Limb (tissue), 2 donors: ENCODE measurements around the gene ATAD3C.
A peak's percentile ranks its signal among the peaks of the same experiment; 100 is the strongest.
"Not testable (repeated sequence)": the region's sequence is repeated elsewhere in the genome, so short reads cannot be mapped to it uniquely, and the experiment has no call there.

Experiments used
- DNase-seq, 2 donors: peaks; one replicate each; pipeline ENCODE4 v3.0.0-alpha.2; 2016; ENCODE audit errors: extremely low spot score in 2 of 2

ATAD3C gene, protein sequence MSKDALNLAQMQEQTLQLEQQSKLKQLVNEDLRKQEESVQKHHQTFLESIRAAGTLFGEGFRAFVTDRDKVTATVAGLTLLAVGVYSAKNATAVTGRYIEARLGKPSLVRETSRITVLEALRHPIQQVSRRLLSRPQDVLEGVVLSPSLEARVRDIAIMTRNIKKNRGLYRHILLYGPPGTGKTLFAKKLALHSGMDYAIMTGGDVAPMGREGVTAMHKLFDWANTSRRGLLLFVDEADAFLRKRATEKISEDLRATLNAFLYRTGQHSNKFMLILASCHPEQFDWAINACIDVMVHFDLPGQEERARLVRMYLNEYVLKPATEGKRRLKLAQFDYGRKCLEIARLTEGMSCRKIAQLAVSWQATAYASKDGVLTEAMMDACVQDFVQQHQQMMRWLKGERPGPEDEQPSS

DNA sequence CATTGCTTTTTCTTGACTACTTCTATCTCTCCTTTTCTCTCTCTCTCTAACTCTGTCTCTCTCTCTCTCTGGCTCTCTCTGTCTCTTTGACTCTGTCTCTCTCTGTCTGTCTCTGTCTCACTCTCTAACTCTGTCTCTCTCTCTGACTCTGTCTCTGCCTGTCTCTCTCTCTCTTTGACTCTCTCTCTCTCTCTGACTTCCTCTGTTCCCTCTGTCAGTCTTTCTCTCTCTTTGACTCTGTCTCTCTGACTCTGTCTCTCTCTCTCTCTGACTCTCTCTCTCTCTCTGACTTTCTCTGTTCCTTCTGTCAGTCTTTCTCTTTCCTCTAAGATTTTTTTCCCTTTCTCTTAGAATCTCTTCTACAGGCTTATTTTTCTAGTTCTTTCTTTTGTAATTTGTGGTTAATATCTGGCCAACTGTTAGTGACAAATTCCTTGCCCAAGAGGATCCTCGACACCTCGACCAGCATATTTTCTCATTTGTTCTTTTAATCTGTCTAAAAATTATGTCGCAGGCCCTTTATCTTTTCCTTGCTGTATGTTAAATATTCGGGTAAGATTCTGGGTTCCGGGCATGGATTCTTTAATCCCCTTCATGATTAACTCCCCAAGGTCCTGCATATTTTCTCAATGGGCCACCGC, at the start of gene ATAD3C:
Gene ATAD3C (plus strand): TSS at position 591 of the 641 bp plus-strand sequence. CDS start 995 bp downstream, outside the sequence.
- DNase-seq = no peak

DNA sequence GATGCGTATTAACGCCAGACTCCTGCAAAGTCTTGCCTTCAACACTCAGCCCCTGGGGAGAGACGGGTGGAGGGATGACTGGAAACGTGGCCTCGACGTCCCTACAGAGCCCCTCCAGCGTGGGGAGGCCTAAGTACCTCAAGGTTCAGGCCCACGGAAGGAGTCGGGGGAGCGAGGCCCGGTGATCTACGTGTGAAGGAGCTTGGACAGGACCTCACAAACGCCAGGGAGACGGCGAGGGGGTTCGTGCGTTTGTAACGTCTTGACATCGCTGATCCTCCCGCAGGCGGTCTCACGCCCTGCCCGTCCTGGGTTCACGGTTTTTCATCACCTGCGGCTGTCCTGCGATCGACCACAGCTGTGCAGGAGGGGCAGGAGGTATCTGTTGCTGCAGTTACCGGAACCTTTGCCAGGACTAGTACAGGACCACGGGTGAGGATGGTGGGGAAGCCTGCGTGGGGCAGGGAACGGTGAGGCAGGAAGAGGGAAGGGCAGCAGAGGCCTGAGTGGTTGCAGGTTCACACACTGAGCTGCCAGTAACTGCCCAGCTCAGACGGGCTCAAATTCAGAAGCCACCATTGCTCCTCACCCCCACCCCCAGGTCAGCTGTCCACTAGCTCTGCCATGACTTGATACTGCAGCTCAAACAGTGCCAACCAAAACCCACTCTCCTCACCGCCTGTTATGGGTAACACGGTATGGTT, 49.5 kb upstream of the ATAD3C start:
- no peak for DNase-seq

DNA sequence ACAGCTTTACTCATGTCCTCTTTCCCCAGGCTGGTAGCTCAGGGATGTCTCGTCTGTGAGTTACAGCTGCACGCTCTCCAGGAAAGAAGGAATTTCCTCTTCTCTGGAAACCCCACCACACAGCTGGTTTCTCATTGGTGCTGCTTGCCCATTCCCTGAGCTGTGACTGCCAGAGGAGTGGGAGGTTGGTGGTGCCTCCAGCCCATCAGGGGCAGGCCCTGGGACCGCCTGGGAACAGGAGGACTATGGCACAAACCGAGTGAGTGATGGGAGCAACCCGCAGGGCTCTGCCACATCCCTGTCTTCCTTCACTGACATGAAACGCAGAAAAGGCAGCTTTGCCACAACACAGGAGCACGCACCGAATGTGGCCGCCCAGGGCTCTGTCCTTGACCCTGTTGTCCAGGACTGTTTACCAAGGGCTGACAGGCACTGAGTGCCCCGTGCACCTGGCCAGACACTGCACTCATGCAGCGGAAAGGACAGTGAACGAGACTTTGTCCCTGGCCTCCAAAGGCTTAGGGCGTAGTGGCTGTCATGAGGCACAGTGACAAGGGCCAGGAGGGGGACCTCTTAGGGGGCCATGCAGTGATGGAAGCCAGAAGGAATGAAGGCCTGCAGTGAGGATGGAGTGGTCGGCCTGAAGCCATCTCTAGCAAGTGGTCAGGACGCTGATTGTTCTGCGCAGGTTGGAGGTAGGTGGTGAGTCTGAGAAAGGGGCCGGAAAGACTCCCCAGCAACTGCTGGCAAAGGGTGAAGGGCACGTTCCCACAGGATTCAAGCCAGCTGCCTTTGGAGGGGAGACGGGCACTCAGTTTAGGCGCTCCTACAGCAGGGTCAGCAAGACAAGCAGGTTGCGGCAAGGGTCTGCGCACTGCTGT, 48.7 kb upstream of the ATAD3C start:
- no peak for DNase-seq

DNA sequence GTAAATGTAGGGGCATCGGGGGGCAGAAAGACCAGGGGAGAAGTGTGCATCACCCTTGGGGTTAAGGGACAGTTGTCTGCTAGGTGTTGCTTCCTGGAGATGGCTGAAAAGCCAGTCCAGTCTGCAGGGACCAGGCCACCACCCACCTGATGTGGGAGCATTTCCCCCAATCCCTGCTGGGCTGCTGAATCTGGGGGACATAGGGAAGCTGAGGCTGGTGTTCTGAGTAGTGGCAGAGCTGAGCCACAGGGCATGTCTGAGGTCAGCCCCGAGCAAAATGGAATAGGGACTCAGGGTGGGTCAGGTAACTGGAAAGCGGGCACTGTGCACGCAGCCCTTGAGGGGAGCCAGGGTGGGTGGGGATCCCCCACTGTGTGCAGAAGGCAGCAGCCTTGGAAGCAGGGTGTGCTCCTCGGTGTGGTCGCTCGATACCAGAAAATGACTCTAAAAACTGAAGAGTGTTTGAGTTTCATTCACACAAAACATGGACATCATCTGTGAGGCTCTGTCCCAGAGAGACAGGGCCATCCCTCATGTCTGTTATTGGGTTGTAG, 48.0 kb upstream of the ATAD3C start:
- DNase-seq = no peak

DNA sequence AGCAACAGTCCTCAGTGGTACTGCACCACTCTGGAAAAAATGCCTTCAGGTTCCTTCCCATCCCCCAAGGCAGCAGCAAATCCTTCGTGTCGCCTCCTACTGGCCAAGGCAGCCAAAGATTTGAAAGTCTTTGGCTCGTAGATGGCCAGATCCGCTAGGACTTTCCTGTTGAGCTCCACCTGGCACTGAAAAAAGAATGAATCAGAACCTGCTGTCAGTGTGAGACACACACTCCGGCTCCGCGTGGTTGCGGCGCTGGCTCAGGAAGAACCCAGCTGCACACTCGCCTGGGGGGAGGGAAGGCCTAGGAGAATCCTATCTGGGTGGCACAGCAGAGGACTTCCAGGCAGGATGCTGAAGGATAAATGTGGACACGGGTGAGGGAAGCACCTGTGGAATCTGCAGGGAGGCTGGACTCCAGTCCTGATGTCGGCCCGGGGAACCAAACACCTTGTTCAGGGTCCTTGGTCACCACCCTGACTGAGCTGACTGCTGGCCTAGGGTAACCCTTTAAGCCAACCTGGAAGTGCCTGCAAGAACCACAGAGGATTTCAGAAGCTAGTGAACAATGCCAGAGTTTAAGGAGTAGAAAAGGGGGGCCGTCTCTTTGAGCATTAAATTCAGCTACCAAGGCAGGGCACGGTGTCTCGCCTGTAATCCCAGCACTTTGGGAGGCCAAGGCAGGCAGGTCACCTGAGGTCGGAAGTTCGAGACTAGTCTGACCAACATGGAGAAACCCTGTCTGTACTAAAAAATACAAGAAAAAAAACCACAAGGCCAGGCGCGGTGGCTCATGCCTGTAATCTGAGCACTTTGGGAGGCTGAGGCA, 47.2 kb upstream of the ATAD3C start:
- DNase-seq = no peak

DNA sequence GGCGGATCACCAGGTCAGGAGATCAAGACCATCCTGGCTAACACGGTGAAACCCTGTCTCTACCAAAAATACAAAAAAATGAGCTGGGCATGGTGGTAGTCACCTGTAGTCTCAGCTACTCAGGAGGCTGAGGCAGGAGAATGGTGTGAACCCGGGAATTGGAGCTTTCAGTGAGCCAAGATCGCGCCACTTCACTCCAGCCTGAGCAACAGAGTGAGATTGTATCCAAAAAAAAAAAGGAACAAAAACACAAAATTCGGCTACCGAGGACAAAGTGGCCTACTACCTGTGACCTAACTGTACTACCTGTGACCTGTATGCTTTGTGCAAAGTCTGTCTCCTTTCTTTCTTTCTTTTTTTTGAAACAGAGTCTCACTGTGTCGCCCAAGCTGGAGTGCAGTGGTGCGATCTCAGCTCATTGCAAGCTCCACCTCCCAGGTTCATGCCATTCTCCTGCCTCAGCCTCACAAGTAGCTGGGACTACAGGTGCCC, 46.5 kb upstream of the ATAD3C start:
- not testable (repeated sequence) for DNase-seq

DNA sequence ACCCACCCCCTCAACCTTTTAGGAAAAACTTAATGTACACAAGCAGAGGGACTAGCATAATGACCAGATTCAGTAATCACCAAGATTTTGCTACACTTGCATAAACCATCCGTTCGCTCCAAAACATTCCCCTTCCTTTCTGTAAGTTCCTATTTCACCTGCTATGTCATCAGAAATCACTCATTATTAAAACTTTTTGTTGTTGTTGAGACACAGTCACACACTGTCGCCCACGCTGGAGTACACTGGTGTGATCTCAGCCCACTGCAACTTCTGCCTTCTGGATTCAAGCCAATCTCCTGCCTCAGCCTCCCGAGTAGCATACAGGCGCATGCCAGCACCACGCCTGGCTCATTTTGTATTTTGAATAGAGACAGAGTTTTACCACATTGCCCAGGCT, 45.8 kb upstream of the ATAD3C start:
- DNase-seq = no peak

DNA sequence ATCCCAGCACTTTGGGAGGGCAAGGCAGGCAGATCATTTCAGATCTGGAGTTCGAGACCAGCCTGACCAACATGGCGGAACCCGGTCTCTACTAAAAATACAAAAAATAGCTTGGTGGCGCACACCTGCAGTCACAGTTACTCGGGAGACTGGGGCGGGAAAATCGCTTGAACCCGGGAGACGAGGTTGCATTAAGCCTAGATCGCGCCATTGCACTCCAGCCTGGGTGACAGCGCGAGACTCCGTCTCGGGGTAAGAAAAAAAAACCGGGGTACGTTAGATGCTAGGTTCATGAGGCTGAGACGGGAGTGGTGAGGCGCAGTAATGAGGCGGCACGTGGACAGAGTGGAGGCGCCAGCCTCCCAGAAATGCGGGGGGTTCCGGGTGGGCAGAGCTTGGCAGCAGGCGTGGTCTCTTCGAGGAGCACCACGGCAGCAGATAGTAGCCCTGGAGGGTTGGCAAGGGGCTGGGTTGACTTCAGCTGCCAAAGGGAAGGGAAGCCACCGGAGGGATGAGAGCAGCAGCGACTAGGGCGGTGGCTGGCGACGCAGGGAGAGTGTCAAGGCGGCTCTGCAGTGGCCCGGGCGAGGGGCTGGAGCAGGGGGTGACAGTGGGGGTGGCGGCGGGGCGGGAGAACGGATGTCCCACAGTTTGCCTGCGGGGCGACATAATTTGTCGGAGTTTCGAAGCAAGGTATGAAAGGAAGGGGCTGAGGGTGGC, 43.2 kb upstream of the ATAD3C start:
- no peak for DNase-seq

DNA sequence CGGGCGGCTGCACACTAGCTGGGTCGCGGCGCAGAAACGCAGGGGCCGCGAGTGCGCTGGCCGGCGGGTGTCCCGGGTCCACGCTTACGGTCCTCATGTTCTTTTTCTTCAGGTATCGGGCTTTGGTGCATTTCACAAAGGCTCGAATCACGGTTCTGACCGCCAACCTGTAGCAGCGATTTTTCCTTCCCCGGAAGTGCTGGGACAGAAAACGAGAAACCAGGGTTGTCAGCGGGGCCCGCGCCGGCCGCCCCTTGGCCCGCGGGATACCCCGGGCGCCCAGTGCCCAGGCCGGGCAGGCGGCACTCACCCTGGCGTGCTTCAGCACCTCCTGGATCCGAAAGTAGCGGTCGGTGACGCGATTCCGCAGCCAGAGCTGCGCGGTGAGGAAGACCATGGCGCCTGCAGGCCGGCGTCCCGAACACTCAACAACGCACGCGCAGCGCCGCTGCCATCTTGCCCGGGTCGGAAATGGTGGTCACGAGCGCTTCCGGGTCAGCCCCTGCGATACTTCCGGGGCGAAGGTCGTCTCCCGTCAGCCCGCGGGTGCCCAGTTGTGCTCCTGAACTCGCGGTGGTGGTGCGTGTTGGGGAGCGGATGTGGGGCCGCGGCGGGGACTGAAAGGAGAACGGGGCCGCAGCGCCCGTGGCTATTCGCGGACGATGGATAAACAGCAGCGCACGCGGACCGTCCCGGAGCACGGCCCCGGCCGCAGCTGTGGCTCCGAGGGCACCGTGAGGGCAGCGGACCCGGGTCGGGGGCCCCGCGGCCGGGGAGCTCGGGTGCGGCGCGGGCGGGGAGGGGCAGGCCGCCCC, 42.5 kb upstream of the ATAD3C start, which contains the start of gene MRPL20:
Gene MRPL20 (minus strand): TSS at position 473 of the 815 bp plus-strand sequence. CDS start 76 bp downstream, at position 397.
- peak; percentile 92 to 95 for DNase-seq

DNA sequence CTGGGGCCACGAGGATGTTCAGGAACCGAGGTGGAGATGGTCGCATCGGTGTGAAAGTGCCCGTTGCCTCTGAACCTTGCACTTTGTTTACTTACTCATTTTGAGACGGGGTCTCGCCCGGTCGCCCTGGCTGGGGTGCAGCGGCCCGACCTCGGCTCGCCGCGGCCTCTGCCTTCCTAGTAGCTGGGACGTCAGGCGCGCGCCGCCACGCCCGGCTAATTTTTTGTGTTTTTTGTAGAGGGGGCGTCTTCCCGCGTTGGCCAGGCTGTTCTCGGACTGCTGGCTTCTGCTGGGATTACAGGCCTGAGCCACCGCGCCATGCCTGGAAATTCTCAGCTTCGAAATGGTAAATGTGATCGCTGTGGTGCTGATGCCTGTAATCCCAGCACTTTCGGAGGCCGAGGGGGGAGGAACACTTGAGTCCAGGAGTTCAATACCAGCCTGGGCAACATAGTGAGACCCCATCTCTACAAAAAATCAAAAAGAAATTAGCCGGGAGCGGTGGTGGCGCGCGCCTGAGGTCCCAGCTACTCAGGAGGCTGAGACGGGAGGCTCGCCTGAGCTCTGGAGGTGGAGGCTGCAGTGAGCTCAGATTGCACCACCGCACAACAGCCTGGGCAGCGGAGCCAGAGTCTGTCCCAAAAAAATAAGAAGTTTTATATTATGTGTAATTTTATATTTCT, 41.7 kb upstream of the ATAD3C start:
- DNase-seq = no peak

DNA sequence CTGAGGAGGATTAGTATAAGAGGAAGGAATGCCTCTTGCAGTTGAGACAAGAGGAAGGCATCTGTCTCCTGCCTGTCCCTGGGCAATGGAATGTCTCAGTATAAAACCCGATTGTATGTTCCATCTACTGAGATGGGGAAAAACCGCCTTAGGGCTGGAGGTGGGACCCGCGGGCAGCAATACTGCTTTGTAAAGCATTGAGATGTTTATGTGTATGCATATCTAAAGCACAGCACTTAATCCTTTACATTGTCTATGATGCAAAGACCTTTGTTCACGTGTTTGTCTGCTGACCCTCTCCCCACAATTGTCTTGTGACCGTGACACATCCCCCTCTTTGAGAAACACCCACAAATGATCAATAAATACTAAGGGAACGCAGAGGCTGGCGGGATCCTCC, 39.3 kb upstream of the ATAD3C start:
- not testable (repeated sequence) for DNase-seq

DNA sequence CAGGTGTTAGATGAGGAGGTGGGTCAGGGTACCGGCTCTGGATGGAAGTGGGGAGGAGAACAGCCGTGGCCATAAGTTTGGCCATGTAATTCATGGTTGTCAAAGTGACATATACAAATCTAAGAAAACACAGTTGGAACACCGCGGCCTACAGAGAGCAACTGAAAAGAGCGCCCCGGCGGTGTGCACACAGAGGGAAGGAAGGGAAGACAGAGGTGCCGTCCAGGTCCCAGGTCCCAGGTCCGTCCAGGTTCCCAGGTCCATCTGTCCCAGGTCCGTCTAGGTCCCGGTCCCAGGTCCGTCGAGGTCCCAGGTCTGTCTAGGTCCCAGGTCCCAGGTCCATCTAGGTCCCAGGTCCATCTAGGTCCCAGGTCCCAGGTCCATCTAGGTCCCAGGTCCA, 37.9 kb upstream of the ATAD3C start:
- no peak for DNase-seq

DNA sequence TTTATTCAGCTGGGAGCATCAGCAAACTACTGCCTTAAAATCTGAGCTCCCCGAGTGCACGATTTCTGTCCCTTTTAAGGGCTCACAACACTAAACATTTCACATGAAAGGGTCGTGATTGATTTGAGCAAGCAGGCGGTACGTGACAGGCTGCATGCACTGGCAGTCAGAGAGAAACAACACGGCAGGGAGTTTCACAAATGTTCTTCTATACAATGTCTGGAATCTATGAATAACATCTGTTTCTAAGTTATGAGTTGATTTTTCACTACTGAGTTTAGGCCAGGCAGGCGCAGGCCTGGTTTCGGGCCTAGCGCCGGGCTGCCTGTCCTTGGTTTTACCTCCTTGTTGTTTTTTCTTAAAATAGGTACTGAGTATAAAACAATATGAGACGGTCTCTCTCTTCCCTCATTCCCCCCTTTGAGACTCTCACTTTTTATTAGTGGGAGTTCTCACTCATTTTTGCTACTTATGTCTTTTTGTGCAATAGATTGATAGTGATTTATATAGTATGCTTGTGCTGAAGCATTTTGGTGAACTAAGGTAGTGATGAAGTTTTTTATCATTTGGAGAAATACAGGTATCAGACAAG, 37.1 kb upstream of the ATAD3C start:
- not testable (repeated sequence) for DNase-seq

DNA sequence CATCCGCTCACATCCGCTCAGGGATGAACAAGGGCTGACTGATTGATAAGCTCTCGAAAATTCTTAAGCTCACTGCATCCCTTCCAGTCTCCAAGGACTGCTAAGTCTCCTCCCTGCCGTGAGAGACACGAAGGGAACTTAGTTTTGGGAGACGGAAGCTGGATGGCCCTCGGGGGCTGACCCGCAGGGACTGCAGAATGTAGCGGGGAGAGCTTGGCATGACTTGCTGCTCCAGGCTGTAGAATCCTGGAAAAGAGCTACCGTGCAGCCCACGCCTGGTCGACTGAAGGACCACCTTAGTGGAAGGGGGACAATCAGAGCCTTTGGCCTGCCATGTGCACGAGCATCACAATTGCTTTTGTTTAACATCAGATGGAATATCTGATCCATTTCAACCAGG, 33.7 kb upstream of the ATAD3C start:
- DNase-seq = no peak

DNA sequence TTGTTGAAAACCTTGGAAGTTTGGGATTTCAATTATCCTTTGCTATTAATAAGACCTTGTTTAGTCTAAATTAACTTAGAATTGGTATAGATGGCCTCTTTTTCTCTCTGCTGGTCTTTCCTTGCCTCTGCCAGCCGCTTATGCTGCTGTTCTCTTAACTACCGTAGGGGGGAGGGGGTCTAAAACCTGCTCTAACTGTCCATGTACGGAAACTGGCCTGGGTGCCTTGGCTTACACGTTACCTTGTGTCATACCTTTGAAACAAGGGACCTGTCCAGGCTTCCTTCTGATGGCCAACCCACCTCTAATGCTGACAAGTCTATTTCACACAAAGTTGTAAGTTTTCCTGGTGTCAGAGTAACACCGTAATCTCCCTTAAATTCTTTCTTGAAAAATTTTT, 32.1 kb upstream of the ATAD3C start:
- DNase-seq = not testable (repeated sequence)

DNA sequence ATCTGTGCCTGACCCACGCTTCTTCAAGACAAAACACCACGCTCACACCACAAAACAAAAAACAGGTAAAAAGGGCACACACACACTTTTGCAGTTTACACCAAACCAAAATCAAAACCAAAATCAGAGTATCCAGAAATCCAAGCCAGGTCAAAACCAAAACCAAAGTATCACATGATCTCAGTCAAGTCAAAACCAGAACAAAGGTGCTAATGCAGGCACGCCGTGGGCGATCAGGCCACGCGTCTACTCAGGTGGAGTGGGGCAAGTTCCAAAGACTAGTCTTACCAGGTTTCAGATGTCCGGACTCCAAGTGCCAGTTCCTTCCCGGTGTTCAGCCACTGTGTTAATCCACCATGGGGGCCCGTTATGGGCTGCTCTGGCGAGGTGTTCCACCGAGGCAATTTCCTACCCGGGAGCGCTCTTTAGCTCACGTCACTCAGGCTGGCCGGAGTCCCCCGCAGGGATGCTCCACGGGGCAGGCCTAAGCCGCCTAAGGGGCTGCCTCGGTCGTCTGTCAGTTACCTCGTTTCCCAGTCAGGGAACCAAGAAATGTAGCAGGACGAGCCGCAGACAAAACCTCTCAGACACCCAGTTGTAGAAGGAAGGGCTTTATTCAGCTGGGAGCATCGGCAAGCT, 31.5 kb upstream of the ATAD3C start:
- DNase-seq = not testable (repeated sequence)
